AG04450 (cell line): ENCODE data around the gene CDKN2AIPNL. TPM values are rescaled to one million over a fixed set of nuclear protein-coding genes. Genes with fewer than 3 reads are reported as not detected.

Experiments used
- CTCF ChIA-PET: fragments of 300-600, 350-600 bp; formaldehyde crosslinking; extraction: SDS; loops from one replicate; lab custom pipeline; 2022; ENCODE audit warnings: antibody characterized with exemption, inconsistent platforms; lab: Charles Lee
- POLR2A ChIA-PET: fragments of 350-600 bp; formaldehyde crosslinking; extraction: SDS; loops from one replicate; lab custom pipeline; 2021; ENCODE audit warnings: antibody characterized with exemption, inconsistent platforms; lab: Yijun Ruan, JAX
- DNase-seq: peaks from one replicate; pipeline ENCODE4 v3.0.0-alpha.2; 2011; ENCODE audit warnings: low read depth, low spot score
- H3K27ac ChIP-seq: one replicate; pipeline ENCODE4 v1.5.1; 2012; ENCODE audit warnings: low read depth, low read length, control low read depth
- H3K27me3 ChIP-seq: one replicate; pipeline ENCODE4 v1.6.0; 2012; ENCODE audit warnings: low read length; ENCODE audit not compliant: control insufficient read depth, insufficient read depth
- H3K4me3 ChIP-seq: 2 replicates; pipeline ENCODE4 v1.5.1; 2011; ENCODE audit warnings: mild to moderate bottlenecking, low read depth, low read length, control low read depth
- H3K9me3 ChIP-seq: 2 replicates; pipeline ENCODE4 v1.5.1; 2012; ENCODE audit warnings: low read length; ENCODE audit not compliant: control insufficient read depth, insufficient read depth
- CTCF ChIP-seq: IDR thresholded peaks from 2 replicates; pipeline ENCODE4 v1.5.1; 2011; ENCODE audit warnings: low read depth, low read length, control low read depth, inconsistent platforms
- polyA plus RNA-seq: library from polyadenylated mRNA; depleted of rRNA; stranded (reverse); fragments of >200 nt; gene quantifications from 2 replicates; pipeline ENCODE4 v1.2.3, GENCODE V29; 2011

Gene CDKN2AIPNL
- polyA plus RNA-seq, 1 experiment = 20.8 TPM

- H3K27me3 ChIP-seq = no peaks in the 10 kb centered on the region
- H3K4me3 ChIP-seq = no peak overlapping the region
- no peak for DNase-seq
- no peak for TF ChIP-seq CTCF
- POLR2A ChIA-PET = no interaction called here
- CTCF ChIA-PET = no interaction called here
- H3K27ac ChIP-seq = no peak overlapping the region
- no peaks in the 10 kb centered on the region for H3K9me3 ChIP-seq
These were observed 20.5 kb upstream of the CDKN2AIPNL start for GRCh38 chr5:134432174-134432573.

GRCh38 chr5:134430001-134430569, 18.4 kb upstream of the CDKN2AIPNL start:
- no peaks in the 10 kb centered on the region for H3K27me3 ChIP-seq
- no peak for TF ChIP-seq CTCF
- H3K9me3 ChIP-seq = no peaks in the 10 kb centered on the region
- no peak for DNase-seq
- ChIA-PET CTCF (interaction anchor here (0.9 kb wide), 1 partner anchor 157 kb away, joined by 3 read pairs; no protein-coding TSS in a partner anchor), POLR2A (no interaction called here)
- no peak overlapping the region for H3K27ac ChIP-seq
- H3K4me3 ChIP-seq = no peak overlapping the region

GRCh38 chr5:134427540-134428041, 15.9 kb upstream of the CDKN2AIPNL start:
- no peak for DNase-seq
- Histone ChIP-seq H3K9me3 (no peaks in the 10 kb centered on the region), H3K4me3 (no peak overlapping the region), H3K27me3 (no peaks in the 10 kb centered on the region), H3K27ac (no peak overlapping the region)
- ChIA-PET POLR2A (no interaction called here), CTCF (interaction anchor here (1.2 to 3.9 kb wide), 2 partner anchors 13 to 16 kb away, joined by 3 to 16 read pairs; partner anchors contain the start of gene CDKN2AIPNL)
- no peak for TF ChIP-seq CTCF

GRCh38 chr5:134426361-134426760, 14.7 kb upstream of the CDKN2AIPNL start:
- Histone ChIP-seq H3K4me3 (no peak overlapping the region), H3K27me3 (no peaks in the 10 kb centered on the region), H3K27ac (no peak overlapping the region), H3K9me3 (no peaks in the 10 kb centered on the region)
- DNase-seq = no peak
- POLR2A ChIA-PET = no interaction called here
- CTCF ChIA-PET = interaction anchor here (3.9 kb wide), 1 partner anchor 15 kb away, joined by 16 read pairs; the partner anchor contains the start of gene CDKN2AIPNL
- no peak for TF ChIP-seq CTCF

- no peak for TF ChIP-seq CTCF
- no peak for DNase-seq
- ChIA-PET POLR2A (no interaction called here), CTCF (no interaction called here)
- Histone ChIP-seq H3K9me3 (no peaks in the 10 kb centered on the region), H3K27me3 (no peaks in the 10 kb centered on the region), H3K4me3 (no peak overlapping the region), H3K27ac (no peak overlapping the region)
These were observed 11.7 kb upstream of the CDKN2AIPNL start for GRCh38 chr5:134423376-134423775.
